Panc1 (cell line): ENCODE measurements around the gene APLNR. TPM values are rescaled to one million over a fixed set of nuclear protein-coding genes. Genes with fewer than 3 reads are reported as not detected.

Experiments
- ATAC-seq: fragments of 200-7000 bp; cut with Tn5 transposase; 2 replicates; pipeline ENCODE4 v1.9.1; 2020; ENCODE audit warnings: mild to moderate bottlenecking, moderate library complexity
- BruUV-seq: library from RNA; stranded (reverse); fragments of 400-500 nt; replicated peaks from 2 replicates; lab custom pipeline; 2021; lab: Mats Ljungman, UMichigan
- CTCF ChIA-PET: fragments of 300-600 bp; sonication (Branson Sonifier 250); formaldehyde crosslinking; loops from one replicate; lab custom pipeline; 2022; ENCODE audit warnings: antibody characterized with exemption; lab: Charles Lee
- POLR2A ChIA-PET: fragments of 300-600 bp; sonication (Branson Sonifier 250); formaldehyde crosslinking; loops from one replicate; lab custom pipeline; 2022; ENCODE audit warnings: antibody characterized with exemption; lab: Charles Lee
- DNase-seq: peaks from one replicate; pipeline ENCODE4 v3.0.0-alpha.2; 2010; ENCODE audit warnings: low read depth, low spot score
- H3K27ac ChIP-seq: 2 replicates; pipeline ENCODE4 v1.5.1; 2011; ENCODE audit warnings: mild to moderate bottlenecking, low read length, inconsistent platforms
- H3K27me3 ChIP-seq: fragments of 200-500 bp; sonication (Bioruptor generic); 2 replicates; pipeline ENCODE4 v1.6.0; 2014; ENCODE audit warnings: low read length, inconsistent platforms; ENCODE audit not compliant: control insufficient read depth, insufficient read depth
- H3K36me3 ChIP-seq: fragments of 200-500 bp; sonication (Bioruptor generic); 2 replicates; pipeline ENCODE4 v1.5.1; 2014; ENCODE audit warnings: inconsistent platforms, mild to moderate bottlenecking, low read length, moderate library complexity; ENCODE audit not compliant: control insufficient read depth, insufficient read depth
- H3K4me1 ChIP-seq: 2 replicates; pipeline ENCODE4 v1.5.1; 2011; ENCODE audit warnings: inconsistent platforms, mild to moderate bottlenecking, low read length, moderate library complexity; ENCODE audit not compliant: control insufficient read depth, insufficient read depth
- H3K4me3 ChIP-seq, 2 experiments: 2 replicates each; pipeline ENCODE4 v1.5.1; 2011 to 2012; ENCODE audit warnings: low read depth in 2 of 2, low read length in 2 of 2, mild to moderate bottlenecking in 2 of 2, inconsistent platforms in 1 of 2, moderate library complexity in 1 of 2
- H3K9me3 ChIP-seq: fragments of 200-500 bp; sonication (Bioruptor generic); 2 replicates; pipeline ENCODE4 v1.5.1; 2014; ENCODE audit warnings: low read depth, mild to moderate bottlenecking, inconsistent platforms, low read length, moderate library complexity; ENCODE audit not compliant: control insufficient read depth, insufficient read depth
- POLR2AphosphoS5 ChIP-seq: IDR thresholded peaks from 2 replicates; pipeline ENCODE4 v1.6.1; 2012; ENCODE audit warnings: mild to moderate bottlenecking, low read depth, low read length, moderate library complexity
- SIN3A ChIP-seq: IDR thresholded peaks from 2 replicates; pipeline ENCODE4 v1.6.1; 2012; ENCODE audit warnings: low read depth, mild to moderate bottlenecking, low read length, moderate library complexity, borderline replicate concordance; ENCODE audit not compliant: insufficient read depth
- TCF7L2 ChIP-seq: IDR thresholded peaks from 2 replicates; pipeline ENCODE4 v1.6.1; 2011; ENCODE audit warnings: mild to moderate bottlenecking, low read depth, low read length, inconsistent platforms
- in situ Hi-C: cut with HindIII; loops from 2 replicates; pipeline ENCODE4 v1.10.0; 2016; ENCODE audit warnings: low sequenced_read_pairs, low pct_unique_long_range_greater_than_20kb
- intact Hi-C: fragments of 100-400 bp; cut with micrococcal nuclease; formaldehyde crosslinking; loops from one replicate; pipeline ENCODE4 v1.10.0; 2022; ENCODE audit not compliant: unreplicated experiment
- total RNA-seq: library from RNA; stranded (reverse); gene quantifications from one replicate; pipeline ENCODE4 v1.2.1, GENCODE V29; 2021; ENCODE audit not compliant: unreplicated experiment
- TF ChIP-seq, protein P1 (sequence below): fragments of 450-650 bp; IDR thresholded peaks from 2 replicates; pipeline ENCODE4 v1.5.1; 2017; ENCODE audit warnings: mild to moderate bottlenecking
- TF ChIP-seq, protein P2 (sequence below), 2 experiments: IDR thresholded peaks; 2 replicates each; pipeline ENCODE4 v1.6.1; 2011 to 2012; ENCODE audit warnings: low read depth in 2 of 2, control low read depth in 1 of 2, low read length in 1 of 2, mild to moderate bottlenecking in 1 of 2, moderate library complexity in 1 of 2; ENCODE audit not compliant: insufficient read depth in 1 of 2

Gene APLNR
- total RNA-seq, 1 experiment from 2014 or later = not detected

DNA sequence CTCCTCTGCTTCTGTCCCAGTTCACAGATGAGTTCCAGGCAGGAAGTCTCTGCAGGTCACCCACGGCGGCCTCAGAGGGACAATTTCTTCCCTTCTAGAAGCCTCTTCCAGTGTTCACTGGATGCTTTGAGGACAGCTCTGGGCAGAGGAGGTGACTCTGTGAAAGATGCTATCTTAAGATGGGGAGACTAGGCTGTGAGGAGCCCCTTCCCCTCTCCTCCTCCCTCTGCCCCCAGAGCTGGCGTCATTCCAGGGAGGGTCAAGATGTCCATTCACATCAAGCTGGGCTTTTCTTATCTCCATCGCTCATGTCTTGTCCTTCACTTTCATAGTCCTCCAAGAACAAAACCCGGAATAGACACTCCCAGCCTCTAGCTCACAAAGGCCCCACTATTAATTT, 3.3 kb downstream of the APLNR start:
- DNase-seq (no peak), ATAC-seq (no peak)
- Histone ChIP-seq H3K27me3 (peaks cover 7% of the 10 kb centered on the region), H3K4me1 (no peaks in the 10 kb centered on the region), H3K4me3 (no peak overlapping the region), H3K27ac (no peak overlapping the region), H3K36me3 (no peaks in the 10 kb centered on the region), H3K9me3 (no peaks in the 10 kb centered on the region)
- BruUV-seq = no TSS peak
- ChIA-PET CTCF (no interaction called here), POLR2A (no interaction called here)
- in situ Hi-C loops = no loop called here
- intact Hi-C loops = no loop called here
- TF ChIP-seq TCF7L2 (no peak), SIN3A (no peak), POLR2AphosphoS5 (no peak)
- TF ChIP-seq, protein P1, sequence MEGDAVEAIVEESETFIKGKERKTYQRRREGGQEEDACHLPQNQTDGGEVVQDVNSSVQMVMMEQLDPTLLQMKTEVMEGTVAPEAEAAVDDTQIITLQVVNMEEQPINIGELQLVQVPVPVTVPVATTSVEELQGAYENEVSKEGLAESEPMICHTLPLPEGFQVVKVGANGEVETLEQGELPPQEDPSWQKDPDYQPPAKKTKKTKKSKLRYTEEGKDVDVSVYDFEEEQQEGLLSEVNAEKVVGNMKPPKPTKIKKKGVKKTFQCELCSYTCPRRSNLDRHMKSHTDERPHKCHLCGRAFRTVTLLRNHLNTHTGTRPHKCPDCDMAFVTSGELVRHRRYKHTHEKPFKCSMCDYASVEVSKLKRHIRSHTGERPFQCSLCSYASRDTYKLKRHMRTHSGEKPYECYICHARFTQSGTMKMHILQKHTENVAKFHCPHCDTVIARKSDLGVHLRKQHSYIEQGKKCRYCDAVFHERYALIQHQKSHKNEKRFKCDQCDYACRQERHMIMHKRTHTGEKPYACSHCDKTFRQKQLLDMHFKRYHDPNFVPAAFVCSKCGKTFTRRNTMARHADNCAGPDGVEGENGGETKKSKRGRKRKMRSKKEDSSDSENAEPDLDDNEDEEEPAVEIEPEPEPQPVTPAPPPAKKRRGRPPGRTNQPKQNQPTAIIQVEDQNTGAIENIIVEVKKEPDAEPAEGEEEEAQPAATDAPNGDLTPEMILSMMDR = no peak
- TF ChIP-seq, protein P2, sequence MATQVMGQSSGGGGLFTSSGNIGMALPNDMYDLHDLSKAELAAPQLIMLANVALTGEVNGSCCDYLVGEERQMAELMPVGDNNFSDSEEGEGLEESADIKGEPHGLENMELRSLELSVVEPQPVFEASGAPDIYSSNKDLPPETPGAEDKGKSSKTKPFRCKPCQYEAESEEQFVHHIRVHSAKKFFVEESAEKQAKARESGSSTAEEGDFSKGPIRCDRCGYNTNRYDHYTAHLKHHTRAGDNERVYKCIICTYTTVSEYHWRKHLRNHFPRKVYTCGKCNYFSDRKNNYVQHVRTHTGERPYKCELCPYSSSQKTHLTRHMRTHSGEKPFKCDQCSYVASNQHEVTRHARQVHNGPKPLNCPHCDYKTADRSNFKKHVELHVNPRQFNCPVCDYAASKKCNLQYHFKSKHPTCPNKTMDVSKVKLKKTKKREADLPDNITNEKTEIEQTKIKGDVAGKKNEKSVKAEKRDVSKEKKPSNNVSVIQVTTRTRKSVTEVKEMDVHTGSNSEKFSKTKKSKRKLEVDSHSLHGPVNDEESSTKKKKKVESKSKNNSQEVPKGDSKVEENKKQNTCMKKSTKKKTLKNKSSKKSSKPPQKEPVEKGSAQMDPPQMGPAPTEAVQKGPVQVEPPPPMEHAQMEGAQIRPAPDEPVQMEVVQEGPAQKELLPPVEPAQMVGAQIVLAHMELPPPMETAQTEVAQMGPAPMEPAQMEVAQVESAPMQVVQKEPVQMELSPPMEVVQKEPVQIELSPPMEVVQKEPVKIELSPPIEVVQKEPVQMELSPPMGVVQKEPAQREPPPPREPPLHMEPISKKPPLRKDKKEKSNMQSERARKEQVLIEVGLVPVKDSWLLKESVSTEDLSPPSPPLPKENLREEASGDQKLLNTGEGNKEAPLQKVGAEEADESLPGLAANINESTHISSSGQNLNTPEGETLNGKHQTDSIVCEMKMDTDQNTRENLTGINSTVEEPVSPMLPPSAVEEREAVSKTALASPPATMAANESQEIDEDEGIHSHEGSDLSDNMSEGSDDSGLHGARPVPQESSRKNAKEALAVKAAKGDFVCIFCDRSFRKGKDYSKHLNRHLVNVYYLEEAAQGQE (IDR thresholded peaks at IDR 0.05; ENCODE audit: insufficient read depth in 1 of 2, low read depth in 2 of 2, low read length in 1 of 2) = no peak

- H3K27ac ChIP-seq = no peak overlapping the region
- no peaks in the 10 kb centered on the region for H3K36me3 ChIP-seq
- H3K27me3 ChIP-seq = peaks cover 7% of the 10 kb centered on the region
- no TSS peak for BruUV-seq
- intact Hi-C loops (no loop called here), in situ Hi-C loops (no loop called here)
- CTCF ChIA-PET = no interaction called here
- no peaks in the 10 kb centered on the region for H3K4me1 ChIP-seq
- H3K4me3 ChIP-seq = no peak overlapping the region
- POLR2A ChIA-PET = no interaction called here
- ATAC-seq (no peak), DNase-seq (no peak)
- TF ChIP-seq, protein P1 = no peak
- TF ChIP-seq, protein P2 (IDR thresholded peaks at IDR 0.05; ENCODE audit: insufficient read depth in 1 of 2, low read depth in 2 of 2, low read length in 1 of 2) = no peak
- no peak for TF ChIP-seq SIN3A
- no peak for TF ChIP-seq TCF7L2
- TF ChIP-seq POLR2AphosphoS5 = no peak
- no peaks in the 10 kb centered on the region for H3K9me3 ChIP-seq
Observed at GRCh38 chr11:57231539-57232253, 5.4 kb downstream of the APLNR start.
